ENCODE results near the gene OR13G1. TPM values are rescaled to one million over a fixed set of nuclear protein-coding genes. Genes with fewer than 3 reads are reported as not detected.

Gene OR13G1
- total and polyA plus RNA-seq, 2 donors (not counting 3 experiments of a cell fraction or from before 2014, with no cell fraction given) = not detected

GRCh38 chr1:247627951-247628350 lies 51.6 kb downstream of the OR13G1 start:
- H3K36me3 ChIP-seq (ENCODE audit: control insufficient read depth in 2 of 2, extremely low read depth in 1 of 2, insufficient read depth in 2 of 2, low read length in 2 of 2) = no peaks in the 10 kb centered on the region
- FAIRE-seq (no peak), DNase-seq (ENCODE audit: low read depth, low spot score) (no peak)
- H3K9me1 ChIP-seq (replicated peaks; ENCODE audit: control insufficient read depth, extremely low read depth, insufficient read depth, low read length) = no peaks in the 10 kb centered on the region
- TF ChIP-seq POLR2AphosphoS5 (IDR thresholded peaks at IDR 0.05; ENCODE audit: insufficient read depth, low read depth, low read length) = no peak
- H3K4me1 ChIP-seq (ENCODE audit: control insufficient read depth, extremely low read depth, insufficient read depth, low read length) = no peaks in the 10 kb centered on the region
- H3K27ac ChIP-seq (ENCODE audit: insufficient read depth, low read depth, low read length) = no peak overlapping the region
- no peaks in the 10 kb centered on the region for H3K79me2 ChIP-seq (ENCODE audit: control insufficient read depth, insufficient read depth, low read length)
- no peak overlapping the region for H3K9ac ChIP-seq (replicated peaks; ENCODE audit: extremely low read depth, insufficient read depth, low read length)
- H2AFZ ChIP-seq (ENCODE audit: low read depth, low read length) = no peak overlapping the region
- peaks cover 3% of the 10 kb centered on the region for H3K9me3 ChIP-seq (replicated peaks; ENCODE audit: control insufficient read depth, insufficient read depth, low read length)
- dilution Hi-C loops (cut with MboI; ENCODE audit: extremely low pct_ligation_motif_present, low sequenced_read_pairs) = no loop called here
- no peak overlapping the region for H3K4me3 ChIP-seq (replicated peaks in 1 of 3; ENCODE audit: insufficient read depth in 1 of 3, low read depth in 1 of 3, low read length in 3 of 3)
- no peaks in the 10 kb centered on the region for H4K20me1 ChIP-seq (replicated peaks; ENCODE audit: control insufficient read depth, extremely low read depth, insufficient read depth, low read length)
- no peaks in the 10 kb centered on the region for H3K27me3 ChIP-seq (ENCODE audit: control insufficient read depth in 2 of 2, insufficient read depth in 2 of 2, low read length in 2 of 2)
- ChIA-PET POLR2A (no interaction called here), CTCF (no interaction called here)
- no peak overlapping the region for H3K4me2 ChIP-seq (ENCODE audit: insufficient read depth, low read length)
- no TSS peak for BruUV-seq (replicated peaks)
- intact Hi-C loops (cut with micrococcal nuclease) = no loop called here

Other genes starting within 250 kb of the OR13G1 start
- gene OR2B11, start 221.6 kb downstream of the OR13G1 start, total RNA-seq = not detected in 2 replicates
- gene OR2B11, start 221.6 kb downstream of the OR13G1 start, polyA plus RNA-seq = not detected in 2 replicates
- gene OR2C3, start 143.3 kb downstream of the OR13G1 start, total RNA-seq = not detected in 2 replicates
- gene OR2C3, start 143.3 kb downstream of the OR13G1 start, polyA plus RNA-seq = not detected in 2 replicates
- not detected in 2 replicates for gene GCSAML, start 130.6 kb downstream of the OR13G1 start, total RNA-seq
- gene GCSAML, start 130.6 kb downstream of the OR13G1 start, polyA plus RNA-seq = not detected in 2 replicates
- gene OR2G2, start 91.4 kb downstream of the OR13G1 start, total RNA-seq = not detected in 2 replicates
- gene OR2G2, start 91.4 kb downstream of the OR13G1 start, polyA plus RNA-seq = not detected in 2 replicates
- not detected in 2 replicates for gene OR2G3, start 74.2 kb downstream of the OR13G1 start, total RNA-seq
- not detected in 2 replicates for gene OR2G3, start 74.2 kb downstream of the OR13G1 start, polyA plus RNA-seq
- gene OR6F1, start 36.9 kb upstream of the OR13G1 start, total RNA-seq = not detected in 2 replicates
- not detected in 2 replicates for gene OR6F1, start 36.9 kb upstream of the OR13G1 start, polyA plus RNA-seq
- gene OR14K1, start 58.9 kb upstream of the OR13G1 start, total RNA-seq = not detected in 2 replicates
- not detected in 2 replicates for gene OR14K1, start 58.9 kb upstream of the OR13G1 start, polyA plus RNA-seq
- not detected in 2 replicates for gene OR14A2, start 68.4 kb upstream of the OR13G1 start, total RNA-seq
- gene OR14A2, start 68.4 kb upstream of the OR13G1 start, polyA plus RNA-seq = not detected in 2 replicates
- gene OR1C1, start 80.8 kb upstream of the OR13G1 start, total RNA-seq = not detected in 2 replicates
- gene OR1C1, start 80.8 kb upstream of the OR13G1 start, polyA plus RNA-seq = not detected in 2 replicates
- gene OR14A16, start 144.4 kb upstream of the OR13G1 start, total RNA-seq = not detected in 2 replicates
- gene OR14A16, start 144.4 kb upstream of the OR13G1 start, polyA plus RNA-seq = not detected in 2 replicates
- gene OR11L1, start 162.2 kb upstream of the OR13G1 start, total RNA-seq = not detected in 2 replicates
- gene OR11L1, start 162.2 kb upstream of the OR13G1 start, polyA plus RNA-seq = not detected in 2 replicates
- gene TRIM58, start 177.4 kb upstream of the OR13G1 start, total RNA-seq = not detected in 2 replicates
- gene TRIM58, start 177.4 kb upstream of the OR13G1 start, polyA plus RNA-seq = not detected in 2 replicates
- gene OR2W3, start 215.8 kb upstream of the OR13G1 start, total RNA-seq = not detected in 2 replicates
- gene OR2W3, start 215.8 kb upstream of the OR13G1 start, polyA plus RNA-seq = not detected in 2 replicates
- gene OR2T8, start 240.5 kb upstream of the OR13G1 start, total RNA-seq = not detected in 2 replicates
- gene OR2T8, start 240.5 kb upstream of the OR13G1 start, polyA plus RNA-seq = not detected in 2 replicates
- not detected in 2 replicates for gene OR2AJ1, start 245.2 kb upstream of the OR13G1 start, total RNA-seq
- gene OR2AJ1, start 245.2 kb upstream of the OR13G1 start, polyA plus RNA-seq = not detected in 2 replicates

All from endothelial cell of umbilical vein (primary cell).